Panc1 (cell line): ENCODE measurements around the gene ATP11A.

Experiments used
- POLR2AphosphoS5 ChIP-seq: IDR thresholded peaks from 2 replicates; pipeline ENCODE4 v1.6.1; 2012; ENCODE audit warnings: mild to moderate bottlenecking, low read depth, low read length, moderate library complexity
- TF ChIP-seq, protein P1 (sequence below), 2 experiments: IDR thresholded peaks; 2 replicates each; pipeline ENCODE4 v1.6.1; 2011 to 2012; ENCODE audit warnings: low read depth in 2 of 2, control low read depth in 1 of 2, low read length in 1 of 2, mild to moderate bottlenecking in 1 of 2, moderate library complexity in 1 of 2; ENCODE audit not compliant: insufficient read depth in 1 of 2
- TF ChIP-seq, protein P2 (sequence below): fragments of 450-650 bp; IDR thresholded peaks from 2 replicates; pipeline ENCODE4 v1.5.1; 2017; ENCODE audit warnings: mild to moderate bottlenecking

DNA sequence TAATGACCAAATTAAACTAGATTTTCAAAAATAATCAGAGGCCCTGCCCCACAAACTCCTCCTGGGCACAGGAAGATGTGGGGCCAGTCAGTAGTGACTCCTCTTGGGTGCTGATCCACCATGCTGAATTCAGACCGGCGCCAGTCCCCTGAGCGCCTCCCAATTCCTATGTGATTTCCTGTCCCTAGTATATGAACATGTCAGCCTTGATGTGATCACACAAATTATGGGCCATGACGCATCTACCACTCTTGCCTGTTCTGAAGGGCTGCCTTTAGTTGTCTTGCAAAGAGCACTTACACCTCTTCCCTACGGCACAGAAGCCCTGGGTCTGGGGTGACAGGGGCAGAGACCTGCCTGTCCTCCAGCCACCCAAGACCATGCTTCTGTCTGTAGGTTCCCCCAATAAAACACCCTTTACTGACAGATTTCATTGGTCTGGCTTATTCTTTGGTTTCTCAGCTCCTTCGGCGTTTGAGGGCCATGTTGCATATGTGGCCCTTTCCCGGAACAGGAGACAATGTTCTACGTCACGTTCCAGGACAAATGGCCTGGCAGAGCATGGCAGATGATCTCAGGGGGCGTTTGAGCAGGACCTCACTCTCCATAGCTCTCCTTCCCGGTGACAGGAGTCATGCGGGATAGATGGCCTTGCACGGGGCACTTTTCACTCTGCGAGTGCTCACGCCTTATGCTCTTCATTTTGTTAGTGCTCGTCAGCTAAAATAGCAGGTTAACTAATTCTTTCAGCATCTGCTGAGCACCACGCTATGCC, 5.6 kb upstream of the ATP11A start:
- no peak for TF ChIP-seq POLR2AphosphoS5
- TF ChIP-seq, protein P1, sequence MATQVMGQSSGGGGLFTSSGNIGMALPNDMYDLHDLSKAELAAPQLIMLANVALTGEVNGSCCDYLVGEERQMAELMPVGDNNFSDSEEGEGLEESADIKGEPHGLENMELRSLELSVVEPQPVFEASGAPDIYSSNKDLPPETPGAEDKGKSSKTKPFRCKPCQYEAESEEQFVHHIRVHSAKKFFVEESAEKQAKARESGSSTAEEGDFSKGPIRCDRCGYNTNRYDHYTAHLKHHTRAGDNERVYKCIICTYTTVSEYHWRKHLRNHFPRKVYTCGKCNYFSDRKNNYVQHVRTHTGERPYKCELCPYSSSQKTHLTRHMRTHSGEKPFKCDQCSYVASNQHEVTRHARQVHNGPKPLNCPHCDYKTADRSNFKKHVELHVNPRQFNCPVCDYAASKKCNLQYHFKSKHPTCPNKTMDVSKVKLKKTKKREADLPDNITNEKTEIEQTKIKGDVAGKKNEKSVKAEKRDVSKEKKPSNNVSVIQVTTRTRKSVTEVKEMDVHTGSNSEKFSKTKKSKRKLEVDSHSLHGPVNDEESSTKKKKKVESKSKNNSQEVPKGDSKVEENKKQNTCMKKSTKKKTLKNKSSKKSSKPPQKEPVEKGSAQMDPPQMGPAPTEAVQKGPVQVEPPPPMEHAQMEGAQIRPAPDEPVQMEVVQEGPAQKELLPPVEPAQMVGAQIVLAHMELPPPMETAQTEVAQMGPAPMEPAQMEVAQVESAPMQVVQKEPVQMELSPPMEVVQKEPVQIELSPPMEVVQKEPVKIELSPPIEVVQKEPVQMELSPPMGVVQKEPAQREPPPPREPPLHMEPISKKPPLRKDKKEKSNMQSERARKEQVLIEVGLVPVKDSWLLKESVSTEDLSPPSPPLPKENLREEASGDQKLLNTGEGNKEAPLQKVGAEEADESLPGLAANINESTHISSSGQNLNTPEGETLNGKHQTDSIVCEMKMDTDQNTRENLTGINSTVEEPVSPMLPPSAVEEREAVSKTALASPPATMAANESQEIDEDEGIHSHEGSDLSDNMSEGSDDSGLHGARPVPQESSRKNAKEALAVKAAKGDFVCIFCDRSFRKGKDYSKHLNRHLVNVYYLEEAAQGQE (IDR thresholded peaks at IDR 0.05; ENCODE audit: insufficient read depth in 1 of 2, low read depth in 2 of 2, low read length in 1 of 2): no peak
- TF ChIP-seq, protein P2, sequence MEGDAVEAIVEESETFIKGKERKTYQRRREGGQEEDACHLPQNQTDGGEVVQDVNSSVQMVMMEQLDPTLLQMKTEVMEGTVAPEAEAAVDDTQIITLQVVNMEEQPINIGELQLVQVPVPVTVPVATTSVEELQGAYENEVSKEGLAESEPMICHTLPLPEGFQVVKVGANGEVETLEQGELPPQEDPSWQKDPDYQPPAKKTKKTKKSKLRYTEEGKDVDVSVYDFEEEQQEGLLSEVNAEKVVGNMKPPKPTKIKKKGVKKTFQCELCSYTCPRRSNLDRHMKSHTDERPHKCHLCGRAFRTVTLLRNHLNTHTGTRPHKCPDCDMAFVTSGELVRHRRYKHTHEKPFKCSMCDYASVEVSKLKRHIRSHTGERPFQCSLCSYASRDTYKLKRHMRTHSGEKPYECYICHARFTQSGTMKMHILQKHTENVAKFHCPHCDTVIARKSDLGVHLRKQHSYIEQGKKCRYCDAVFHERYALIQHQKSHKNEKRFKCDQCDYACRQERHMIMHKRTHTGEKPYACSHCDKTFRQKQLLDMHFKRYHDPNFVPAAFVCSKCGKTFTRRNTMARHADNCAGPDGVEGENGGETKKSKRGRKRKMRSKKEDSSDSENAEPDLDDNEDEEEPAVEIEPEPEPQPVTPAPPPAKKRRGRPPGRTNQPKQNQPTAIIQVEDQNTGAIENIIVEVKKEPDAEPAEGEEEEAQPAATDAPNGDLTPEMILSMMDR: no peak
